ENCODE data around the gene CEP104. TPM values are rescaled to one million over a fixed set of nuclear protein-coding genes. Genes with fewer than 3 reads are reported as not detected.

Gene CEP104
- total and polyA plus RNA-seq, 10 of the 15 experiments (the other 5 are each of a cell fraction or from before 2014, with no cell fraction given): 7.2 to 34.8 (median 19.3) TPM

GRCh38 chr1:3856923-3857790 lies at the start of gene CEP104, which contains the start of gene DFFB (continued):
- TF ChIP-seq IRF5 (IDR thresholded peaks at IDR 0.05; ENCODE audit: borderline replicate concordance) (no peak), HDAC2 (IDR thresholded peaks at IDR 0.05) (no peak), FOS (IDR thresholded peaks at IDR 0.05; ENCODE audit: borderline replicate concordance, extremely low read depth, insufficient read length) (no peak), GATAD2B (conservative IDR thresholded peaks at IDR 0.05; ENCODE audit: low read depth) (no peak), RB1 (IDR thresholded peaks at IDR 0.05; ENCODE audit: borderline replicate concordance) (0 out of 2 replicates have a peak, but pooled peaks have one; percentile 23), PKNOX1 (IDR thresholded peaks at IDR 0.05) (no peak), NFXL1 (IDR thresholded peaks at IDR 0.05; ENCODE audit: borderline replicate concordance) (no peak), POLR2A (IDR thresholded peaks at IDR 0.05; ENCODE audit: low read depth, low read length) (peak; percentile 80), DPF2 (IDR thresholded peaks at IDR 0.05) (no peak), NFIC (IDR thresholded peaks at IDR 0.05; ENCODE audit: low read depth, low read length) (no peak), SREBF2 (IDR thresholded peaks at IDR 0.05; ENCODE audit: low read length) (no peak), E4F1 (IDR thresholded peaks at IDR 0.05; ENCODE audit: borderline replicate concordance, partially characterized antibody) (no peak), ZZZ3 (IDR thresholded peaks at IDR 0.05; ENCODE audit: control insufficient read depth, insufficient read length, low read depth) (no peak), MXI1 (IDR thresholded peaks at IDR 0.05; ENCODE audit: low read depth, low read length) (no peak; the same call in none of the 2 replicates), MTA2 (IDR thresholded peaks at IDR 0.05; ENCODE audit: low read depth) (no peak), CHD1 (IDR thresholded peaks at IDR 0.05; ENCODE audit: low read depth, low read length) (no peak), BRCA1 (IDR thresholded peaks at IDR 0.05; ENCODE audit: low read depth, low read length) (no peak), CUX1 (IDR thresholded peaks at IDR 0.05; ENCODE audit: insufficient replicate concordance, low read depth, low read length) (no peak)
